ENCODE results near the gene KRT76. TPM values are rescaled to one million over a fixed set of nuclear protein-coding genes. Genes with fewer than 3 reads are reported as not detected.

Gene KRT76
- polyA plus RNA-seq, 1 donor = not detected

GRCh38 chr12:52777566-52777965 is 421 bp upstream of the KRT76 start:
- H3K36me3 ChIP-seq (ENCODE audit: control insufficient read depth, insufficient read depth, low read length) = no peaks in the 10 kb centered on the region
- no peaks in the 10 kb centered on the region for H3K9me3 ChIP-seq (ENCODE audit: control insufficient read depth, low read depth, low read length)
- no CpG with 5 or more reads among the region's 4 CpGs for WGBS (ENCODE audit: insufficient coverage, low lambda C conversion rate)
- H3K4me1 ChIP-seq (ENCODE audit: control insufficient read depth, insufficient read depth, low read length) = no peaks in the 10 kb centered on the region
- H3K27me3 ChIP-seq (ENCODE audit: control insufficient read depth, insufficient read depth, low read length) = peaks cover 31% of the 10 kb centered on the region
- H3K27ac ChIP-seq (ENCODE audit: low read length) = no peak overlapping the region
- H3K4me3 ChIP-seq (ENCODE audit: low read length) = no peak overlapping the region
- no peak for DNase-seq

- WGBS (ENCODE audit: insufficient coverage, low lambda C conversion rate) = no CpG with 5 or more reads among the region's 5 CpGs
- H3K27me3 ChIP-seq (ENCODE audit: control insufficient read depth, insufficient read depth, low read length) = peaks cover 26% of the 10 kb centered on the region
- H3K9me3 ChIP-seq (ENCODE audit: control insufficient read depth, low read depth, low read length) = no peaks in the 10 kb centered on the region
- DNase-seq = no peak
- H3K4me1 ChIP-seq (ENCODE audit: control insufficient read depth, insufficient read depth, low read length) = no peaks in the 10 kb centered on the region
- H3K36me3 ChIP-seq (ENCODE audit: control insufficient read depth, insufficient read depth, low read length) = no peaks in the 10 kb centered on the region
- H3K27ac ChIP-seq (ENCODE audit: low read length) = no peak overlapping the region
- no peak overlapping the region for H3K4me3 ChIP-seq (ENCODE audit: low read length)
These were observed 710 bp downstream of the KRT76 start for GRCh38 chr12:52776435-52776834.

- H3K4me3 ChIP-seq (ENCODE audit: low read length) = no peak overlapping the region
- no CpG with 5 or more reads among the region's 8 CpGs for WGBS (ENCODE audit: insufficient coverage, low lambda C conversion rate)
- no peak overlapping the region for H3K27ac ChIP-seq (ENCODE audit: low read length)
- H3K4me1 ChIP-seq (ENCODE audit: control insufficient read depth, insufficient read depth, low read length) = no peaks in the 10 kb centered on the region
- H3K36me3 ChIP-seq (ENCODE audit: control insufficient read depth, insufficient read depth, low read length) = no peaks in the 10 kb centered on the region
- no peak for DNase-seq
- no peaks in the 10 kb centered on the region for H3K9me3 ChIP-seq (ENCODE audit: control insufficient read depth, low read depth, low read length)
- peaks cover 20% of the 10 kb centered on the region for H3K27me3 ChIP-seq (ENCODE audit: control insufficient read depth, insufficient read depth, low read length)
These were observed 2.4 kb downstream of the KRT76 start for GRCh38 chr12:52774629-52775250.

GRCh38 chr12:52772772-52773171 is 4.4 kb downstream of the KRT76 start:
- H3K4me3 ChIP-seq (ENCODE audit: low read length) = no peak overlapping the region
- H3K27me3 ChIP-seq (ENCODE audit: control insufficient read depth, insufficient read depth, low read length) = peaks cover 12% of the 10 kb centered on the region
- DNase-seq = no peak
- no peaks in the 10 kb centered on the region for H3K36me3 ChIP-seq (ENCODE audit: control insufficient read depth, insufficient read depth, low read length)
- WGBS (ENCODE audit: insufficient coverage, low lambda C conversion rate) = 82% methylated on average over 2 of the region's 3 CpGs
- no peaks in the 10 kb centered on the region for H3K9me3 ChIP-seq (ENCODE audit: control insufficient read depth, low read depth, low read length)
- no peak overlapping the region for H3K27ac ChIP-seq (ENCODE audit: low read length)
- no peaks in the 10 kb centered on the region for H3K4me1 ChIP-seq (ENCODE audit: control insufficient read depth, insufficient read depth, low read length)

GRCh38 chr12:52772188-52772587 is 5.0 kb downstream of the KRT76 start:
- peaks cover 12% of the 10 kb centered on the region for H3K27me3 ChIP-seq (ENCODE audit: control insufficient read depth, insufficient read depth, low read length)
- no peaks in the 10 kb centered on the region for H3K4me1 ChIP-seq (ENCODE audit: control insufficient read depth, insufficient read depth, low read length)
- no peak for DNase-seq
- H3K4me3 ChIP-seq (ENCODE audit: low read length) = no peak overlapping the region
- H3K27ac ChIP-seq (ENCODE audit: low read length) = no peak overlapping the region
- H3K9me3 ChIP-seq (ENCODE audit: control insufficient read depth, low read depth, low read length) = no peaks in the 10 kb centered on the region
- no CpG with 5 or more reads among the region's 4 CpGs for whole genome bisulfite sequencing (ENCODE audit: insufficient coverage, low lambda C conversion rate)
- no peaks in the 10 kb centered on the region for H3K36me3 ChIP-seq (ENCODE audit: control insufficient read depth, insufficient read depth, low read length)

- Histone ChIP-seq H3K36me3 (ENCODE audit: control insufficient read depth, insufficient read depth, low read length) (no peaks in the 10 kb centered on the region), H3K4me3 (ENCODE audit: low read length) (no peak overlapping the region), H3K27ac (ENCODE audit: low read length) (no peak overlapping the region), H3K9me3 (ENCODE audit: control insufficient read depth, low read depth, low read length) (no peaks in the 10 kb centered on the region), H3K27me3 (ENCODE audit: control insufficient read depth, insufficient read depth, low read length) (peaks cover 12% of the 10 kb centered on the region), H3K4me1 (ENCODE audit: control insufficient read depth, insufficient read depth, low read length) (no peaks in the 10 kb centered on the region)
- WGBS (ENCODE audit: insufficient coverage, low lambda C conversion rate) = no CpG with 5 or more reads among the region's 4 CpGs
- DNase-seq = no peak
These were observed 5.6 kb downstream of the KRT76 start for GRCh38 chr12:52771505-52771904.

GRCh38 chr12:52771088-52771487 is 6.1 kb downstream of the KRT76 start:
- Histone ChIP-seq H3K36me3 (ENCODE audit: control insufficient read depth, insufficient read depth, low read length) (no peaks in the 10 kb centered on the region), H3K4me1 (ENCODE audit: control insufficient read depth, insufficient read depth, low read length) (no peaks in the 10 kb centered on the region), H3K27me3 (ENCODE audit: control insufficient read depth, insufficient read depth, low read length) (peaks cover 12% of the 10 kb centered on the region), H3K27ac (ENCODE audit: low read length) (no peak overlapping the region), H3K4me3 (ENCODE audit: low read length) (no peak overlapping the region), H3K9me3 (ENCODE audit: control insufficient read depth, low read depth, low read length) (no peaks in the 10 kb centered on the region)
- WGBS (ENCODE audit: insufficient coverage, low lambda C conversion rate) = no CpG with 5 or more reads among the region's 6 CpGs
- no peak for DNase-seq

GRCh38 chr12:52769946-52770345 is 7.2 kb downstream of the KRT76 start:
- Histone ChIP-seq H3K4me3 (ENCODE audit: low read length) (no peak overlapping the region), H3K36me3 (ENCODE audit: control insufficient read depth, insufficient read depth, low read length) (no peaks in the 10 kb centered on the region), H3K27ac (ENCODE audit: low read length) (no peak overlapping the region), H3K4me1 (ENCODE audit: control insufficient read depth, insufficient read depth, low read length) (no peaks in the 10 kb centered on the region), H3K27me3 (ENCODE audit: control insufficient read depth, insufficient read depth, low read length) (peaks cover 11% of the 10 kb centered on the region), H3K9me3 (ENCODE audit: control insufficient read depth, low read depth, low read length) (no peaks in the 10 kb centered on the region)
- no peak for DNase-seq

- Histone ChIP-seq H3K4me1 (ENCODE audit: control insufficient read depth, insufficient read depth, low read length) (no peaks in the 10 kb centered on the region), H3K9me3 (ENCODE audit: control insufficient read depth, low read depth, low read length) (no peaks in the 10 kb centered on the region), H3K27ac (ENCODE audit: low read length) (no peak overlapping the region), H3K36me3 (ENCODE audit: control insufficient read depth, insufficient read depth, low read length) (no peaks in the 10 kb centered on the region), H3K27me3 (ENCODE audit: control insufficient read depth, insufficient read depth, low read length) (peaks cover 7% of the 10 kb centered on the region), H3K4me3 (ENCODE audit: low read length) (no peak overlapping the region)
- DNase-seq = no peak
- no CpG with 5 or more reads among the region's 3 CpGs for WGBS (ENCODE audit: insufficient coverage, low lambda C conversion rate)
These were observed 7.8 kb downstream of the KRT76 start for GRCh38 chr12:52769354-52769753.

GRCh38 chr12:52768479-52769200 is 8.5 kb downstream of the KRT76 start:
- H3K27me3 ChIP-seq (ENCODE audit: control insufficient read depth, insufficient read depth, low read length) = peaks cover 7% of the 10 kb centered on the region
- WGBS (ENCODE audit: insufficient coverage, low lambda C conversion rate) = no CpG with 5 or more reads among the region's 10 CpGs
- H3K4me1 ChIP-seq (ENCODE audit: control insufficient read depth, insufficient read depth, low read length) = no peaks in the 10 kb centered on the region
- no peak for DNase-seq
- no peaks in the 10 kb centered on the region for H3K9me3 ChIP-seq (ENCODE audit: control insufficient read depth, low read depth, low read length)
- H3K36me3 ChIP-seq (ENCODE audit: control insufficient read depth, insufficient read depth, low read length) = no peaks in the 10 kb centered on the region
- no peak overlapping the region for H3K27ac ChIP-seq (ENCODE audit: low read length)
- no peak overlapping the region for H3K4me3 ChIP-seq (ENCODE audit: low read length)

- no peaks in the 10 kb centered on the region for H3K36me3 ChIP-seq (ENCODE audit: control insufficient read depth, insufficient read depth, low read length)
These were observed 9.7 kb downstream of the KRT76 start for GRCh38 chr12:52767427-52767826.

More at GRCh38 chr12:52767427-52767826, 9.7 kb downstream of the KRT76 start:
- no peak for DNase-seq
- H3K4me3 ChIP-seq (ENCODE audit: low read length) = no peak overlapping the region
- peaks cover 7% of the 10 kb centered on the region for H3K27me3 ChIP-seq (ENCODE audit: control insufficient read depth, insufficient read depth, low read length)
- no CpG with 5 or more reads among the region's 3 CpGs for WGBS (ENCODE audit: insufficient coverage, low lambda C conversion rate)
- no peaks in the 10 kb centered on the region for H3K4me1 ChIP-seq (ENCODE audit: control insufficient read depth, insufficient read depth, low read length)
- no peak overlapping the region for H3K27ac ChIP-seq (ENCODE audit: low read length)
- H3K9me3 ChIP-seq (ENCODE audit: control insufficient read depth, low read depth, low read length) = no peaks in the 10 kb centered on the region
